Neural cell (in vitro differentiated cells): Measurements from ENCODE around the gene ANXA9. TPM values are rescaled to one million over a fixed set of nuclear protein-coding genes. Genes with fewer than 3 reads are reported as not detected.

Experiments used
- H2AFZ ChIP-seq: fragments of 200-600, 300-800 bp; sonication (generic), shearing (Covaris generic); 2 replicates; pipeline ENCODE4 v1.6.0; 2014; ENCODE audit warnings: low read depth, mild to moderate bottlenecking, antibody characterized with exemption, low read length, moderate library complexity
- H3F3A ChIP-seq: fragments of 200-600 bp; shearing (Covaris generic); 2 replicates; pipeline ENCODE4 v1.6.1; 2016; ENCODE audit warnings: mild to moderate bottlenecking, moderate library complexity, mixed read lengths, antibody characterized with exemption, low read length; ENCODE audit not compliant: insufficient read depth, poor library complexity, severe bottlenecking
- H3K27ac ChIP-seq: fragments of 200-600, 300-800 bp; sonication (generic), shearing (Covaris generic); 2 replicates; pipeline ENCODE4 v1.5.1; 2014; ENCODE audit warnings: mild to moderate bottlenecking, low read length, moderate library complexity
- H3K27me3 ChIP-seq: fragments of 300-800, 200-600 bp; sonication (generic), shearing (Covaris generic); 2 replicates; pipeline ENCODE4 v1.6.0; 2014; ENCODE audit warnings: mild to moderate bottlenecking, low read depth, low read length, moderate library complexity; ENCODE audit not compliant: insufficient read depth
- H3K36me3 ChIP-seq: fragments of 300-800, 200-600 bp; sonication (generic), shearing (Covaris generic); 2 replicates; pipeline ENCODE4 v1.5.1; 2014; ENCODE audit warnings: mild to moderate bottlenecking, antibody characterized with exemption, low read length, moderate library complexity; ENCODE audit not compliant: insufficient read depth
- H3K4me2 ChIP-seq: fragments of 300-800, 200-600 bp; sonication (generic), shearing (Covaris generic); 2 replicates; pipeline ENCODE4 v1.6.0; 2014; ENCODE audit warnings: mild to moderate bottlenecking, low read length
- H3K4me3 ChIP-seq: fragments of 300-800, 200-600 bp; sonication (generic), shearing (Covaris generic); 2 replicates; pipeline ENCODE4 v1.5.1; 2014; ENCODE audit warnings: mild to moderate bottlenecking, low read length, moderate library complexity
- H3K79me2 ChIP-seq: fragments of 200-600 bp; shearing (Covaris generic); replicated peaks from 2 replicates; pipeline ENCODE4 v1.6.0; 2014; ENCODE audit warnings: mild to moderate bottlenecking, low read length, moderate library complexity; ENCODE audit not compliant: insufficient read depth
- H3K9ac ChIP-seq: fragments of 300-800, 200-600 bp; sonication (generic), shearing (Covaris generic); 2 replicates; pipeline ENCODE4 v1.6.1; 2016; ENCODE audit warnings: mild to moderate bottlenecking, low read length, mixed read lengths
- H3K9me2 ChIP-seq: fragments of 200-600 bp; shearing (Covaris generic); 2 replicates; pipeline ENCODE4 v1.6.1; 2016; ENCODE audit warnings: mild to moderate bottlenecking, low read length, mixed read lengths; ENCODE audit not compliant: insufficient read depth
- H3K9me3 ChIP-seq: fragments of 200-600, 300-800 bp; sonication (generic), shearing (Covaris generic); 2 replicates; pipeline ENCODE4 v1.6.1; 2016; ENCODE audit warnings: mild to moderate bottlenecking, mixed run types, low read length, moderate library complexity, mixed read lengths
- H4K20me1 ChIP-seq: fragments of 200-600 bp; shearing (Covaris generic); 2 replicates; pipeline ENCODE4 v1.6.1; 2016; ENCODE audit warnings: mild to moderate bottlenecking, mixed run types; ENCODE audit not compliant: insufficient read depth
- EZH2 ChIP-seq: fragments of 200-600, 300-800 bp; shearing (Covaris generic), sonication (generic); IDR thresholded peaks from 2 replicates; pipeline ENCODE4 v1.6.1; 2014; ENCODE audit warnings: antibody characterized with exemption, low read length, borderline replicate concordance, mild to moderate bottlenecking; ENCODE audit not compliant: insufficient read depth, poor library complexity, severe bottlenecking
- MXI1 ChIP-seq: fragments of 450-650 bp; conservative IDR thresholded peaks from 2 replicates; pipeline ENCODE4 v1.6.1; 2014; ENCODE audit warnings: antibody characterized with exemption, mild to moderate bottlenecking; ENCODE audit not compliant: poor library complexity, severe bottlenecking
- POLR2AphosphoS5 ChIP-seq: IDR thresholded peaks from 2 replicates; pipeline ENCODE4 v1.6.1; 2012
- RAD21 ChIP-seq: fragments of 450-650 bp; conservative IDR thresholded peaks from 2 replicates; pipeline ENCODE4 v1.6.1; 2014; ENCODE audit warnings: antibody characterized with exemption, mild to moderate bottlenecking, moderate library complexity
- TAF1 ChIP-seq: IDR thresholded peaks from 2 replicates; pipeline ENCODE4 v1.6.1; 2012; ENCODE audit warnings: low read depth
- polyA plus RNA-seq: library from polyadenylated mRNA; depleted of rRNA; stranded (reverse); fragments of >200 nt; gene quantifications from 2 replicates; pipeline ENCODE4 v1.2.3, GENCODE V29; 2014
- small RNA-seq, 3 experiments: library from RNA; depleted of rRNA; stranded (forward); fragments of <200 nt; gene quantifications; one replicate each; pipeline ENCODE3, GENCODE V24; 2012
- TF ChIP-seq, protein P1 (sequence below): fragments of 450-650 bp; IDR thresholded peaks from 2 replicates; pipeline ENCODE4 v1.5.1; 2014; ENCODE audit warnings: antibody characterized with exemption, mild to moderate bottlenecking, moderate library complexity; ENCODE audit not compliant: poor library complexity, severe bottlenecking
- TF ChIP-seq, protein P2 (sequence below): IDR thresholded peaks from 2 replicates; pipeline ENCODE4 v1.6.1; 2012; ENCODE audit warnings: borderline replicate concordance

Gene ANXA9
- polyA plus RNA-seq, 1 donor from 2014 or later = not detected

DNA sequence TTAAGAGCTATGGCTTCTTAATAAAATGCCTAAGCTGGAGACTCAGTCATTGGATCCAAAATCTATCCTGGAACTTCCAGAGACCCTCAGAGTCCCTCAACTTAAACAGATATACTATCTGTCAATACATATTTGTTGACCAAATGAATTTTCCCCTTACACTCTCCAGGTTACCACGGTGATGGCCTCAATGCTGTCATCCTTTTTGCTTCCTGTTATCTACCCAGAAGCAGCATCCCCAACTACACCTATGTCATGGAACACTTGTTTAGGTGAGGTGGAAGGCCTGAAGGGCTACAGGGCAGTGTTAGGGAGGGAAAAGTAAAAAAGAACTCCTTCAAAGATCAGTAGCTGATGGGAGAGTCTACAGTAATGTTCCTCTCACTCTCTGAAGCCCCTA, 61.1 kb downstream of the ANXA9 start:
- Histone ChIP-seq H3K9me3 (no peaks in the 10 kb centered on the region), H3K4me3 (no peak overlapping the region), H3F3A (no peaks in the 10 kb centered on the region), H3K9me2 (no peaks in the 10 kb centered on the region), H4K20me1 (no peaks in the 10 kb centered on the region), H3K27me3 (no peaks in the 10 kb centered on the region), H3K4me2 (no peak overlapping the region), H3K9ac (no peak overlapping the region), H3K36me3 (no peaks in the 10 kb centered on the region), H3K27ac (no peak overlapping the region), H3K79me2 (no peaks in the 10 kb centered on the region), H2AFZ (no peak overlapping the region)
- TF ChIP-seq MXI1 (no peak), POLR2AphosphoS5 (no peak), RAD21 (no peak), TAF1 (no peak), EZH2 (no peak)
- TF ChIP-seq, protein P1, sequence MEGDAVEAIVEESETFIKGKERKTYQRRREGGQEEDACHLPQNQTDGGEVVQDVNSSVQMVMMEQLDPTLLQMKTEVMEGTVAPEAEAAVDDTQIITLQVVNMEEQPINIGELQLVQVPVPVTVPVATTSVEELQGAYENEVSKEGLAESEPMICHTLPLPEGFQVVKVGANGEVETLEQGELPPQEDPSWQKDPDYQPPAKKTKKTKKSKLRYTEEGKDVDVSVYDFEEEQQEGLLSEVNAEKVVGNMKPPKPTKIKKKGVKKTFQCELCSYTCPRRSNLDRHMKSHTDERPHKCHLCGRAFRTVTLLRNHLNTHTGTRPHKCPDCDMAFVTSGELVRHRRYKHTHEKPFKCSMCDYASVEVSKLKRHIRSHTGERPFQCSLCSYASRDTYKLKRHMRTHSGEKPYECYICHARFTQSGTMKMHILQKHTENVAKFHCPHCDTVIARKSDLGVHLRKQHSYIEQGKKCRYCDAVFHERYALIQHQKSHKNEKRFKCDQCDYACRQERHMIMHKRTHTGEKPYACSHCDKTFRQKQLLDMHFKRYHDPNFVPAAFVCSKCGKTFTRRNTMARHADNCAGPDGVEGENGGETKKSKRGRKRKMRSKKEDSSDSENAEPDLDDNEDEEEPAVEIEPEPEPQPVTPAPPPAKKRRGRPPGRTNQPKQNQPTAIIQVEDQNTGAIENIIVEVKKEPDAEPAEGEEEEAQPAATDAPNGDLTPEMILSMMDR = no peak
- TF ChIP-seq, protein P2, sequence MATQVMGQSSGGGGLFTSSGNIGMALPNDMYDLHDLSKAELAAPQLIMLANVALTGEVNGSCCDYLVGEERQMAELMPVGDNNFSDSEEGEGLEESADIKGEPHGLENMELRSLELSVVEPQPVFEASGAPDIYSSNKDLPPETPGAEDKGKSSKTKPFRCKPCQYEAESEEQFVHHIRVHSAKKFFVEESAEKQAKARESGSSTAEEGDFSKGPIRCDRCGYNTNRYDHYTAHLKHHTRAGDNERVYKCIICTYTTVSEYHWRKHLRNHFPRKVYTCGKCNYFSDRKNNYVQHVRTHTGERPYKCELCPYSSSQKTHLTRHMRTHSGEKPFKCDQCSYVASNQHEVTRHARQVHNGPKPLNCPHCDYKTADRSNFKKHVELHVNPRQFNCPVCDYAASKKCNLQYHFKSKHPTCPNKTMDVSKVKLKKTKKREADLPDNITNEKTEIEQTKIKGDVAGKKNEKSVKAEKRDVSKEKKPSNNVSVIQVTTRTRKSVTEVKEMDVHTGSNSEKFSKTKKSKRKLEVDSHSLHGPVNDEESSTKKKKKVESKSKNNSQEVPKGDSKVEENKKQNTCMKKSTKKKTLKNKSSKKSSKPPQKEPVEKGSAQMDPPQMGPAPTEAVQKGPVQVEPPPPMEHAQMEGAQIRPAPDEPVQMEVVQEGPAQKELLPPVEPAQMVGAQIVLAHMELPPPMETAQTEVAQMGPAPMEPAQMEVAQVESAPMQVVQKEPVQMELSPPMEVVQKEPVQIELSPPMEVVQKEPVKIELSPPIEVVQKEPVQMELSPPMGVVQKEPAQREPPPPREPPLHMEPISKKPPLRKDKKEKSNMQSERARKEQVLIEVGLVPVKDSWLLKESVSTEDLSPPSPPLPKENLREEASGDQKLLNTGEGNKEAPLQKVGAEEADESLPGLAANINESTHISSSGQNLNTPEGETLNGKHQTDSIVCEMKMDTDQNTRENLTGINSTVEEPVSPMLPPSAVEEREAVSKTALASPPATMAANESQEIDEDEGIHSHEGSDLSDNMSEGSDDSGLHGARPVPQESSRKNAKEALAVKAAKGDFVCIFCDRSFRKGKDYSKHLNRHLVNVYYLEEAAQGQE = no peak

Small RNA genes within 50 kb of the gene (small RNA-seq; reads per million reads assigned to genes)
- 0.03 to 12.2 (median 1.5) reads per million in 3 experiments for gene RNU6-884P

Other genes with a start within 250 kb of the ANXA9 start
- gene CTSS, start 216.5 kb upstream of the ANXA9 start, polyA plus RNA-seq = 0.30 and 3.2 TPM in 2 replicates
- gene CTSK, start 174.0 kb upstream of the ANXA9 start, polyA plus RNA-seq = 8.0 and 9.3 TPM in 2 replicates
- gene ARNT, start 105.7 kb upstream of the ANXA9 start, polyA plus RNA-seq = 17.8 and 17.9 TPM in 2 replicates
- not detected in 2 replicates for gene CTXND2, start 95.2 kb upstream of the ANXA9 start, polyA plus RNA-seq
- 39.1 and 51.1 TPM in 2 replicates for gene SETDB1, start 55.9 kb upstream of the ANXA9 start, polyA plus RNA-seq
- 39.1 and 49.7 TPM in 2 replicates for gene CERS2, start 7.5 kb upstream of the ANXA9 start, polyA plus RNA-seq
- 16.1 and 25.2 TPM in 2 replicates for gene MINDY1, start 24.6 kb downstream of the ANXA9 start, polyA plus RNA-seq
- 25.7 and 32.2 TPM in 2 replicates for gene PRUNE1, start 26.2 kb downstream of the ANXA9 start, polyA plus RNA-seq
- 0.16 and 0.33 TPM in 2 replicates for gene BNIPL, start 54.3 kb downstream of the ANXA9 start, polyA plus RNA-seq
- gene C1orf56, start 65.5 kb downstream of the ANXA9 start, polyA plus RNA-seq = 0.87 and 1.2 TPM in 2 replicates
- 102 and 107 TPM in 2 replicates for gene CDC42SE1, start 77.3 kb downstream of the ANXA9 start, polyA plus RNA-seq
- gene MLLT11, start 78.1 kb downstream of the ANXA9 start, polyA plus RNA-seq = 131 and 142 TPM in 2 replicates
- gene GABPB2, start 88.5 kb downstream of the ANXA9 start, polyA plus RNA-seq = 3.0 and 4.1 TPM in 2 replicates
- 32.5 and 39.3 TPM in 2 replicates for gene SEMA6C, start 164.3 kb downstream of the ANXA9 start, polyA plus RNA-seq
- gene TNFAIP8L2, start 174.4 kb downstream of the ANXA9 start, polyA plus RNA-seq = not detected in 2 replicates
- 13.3 and 16.0 TPM in 2 replicates for gene LYSMD1, start 183.6 kb downstream of the ANXA9 start, polyA plus RNA-seq
- gene SCNM1, start 183.9 kb downstream of the ANXA9 start, polyA plus RNA-seq = 91.1 and 106 TPM in 2 replicates
- gene TMOD4, start 193.7 kb downstream of the ANXA9 start, polyA plus RNA-seq = not detected in 2 replicates
- 232 and 275 TPM in 2 replicates for gene VPS72, start 207.9 kb downstream of the ANXA9 start, polyA plus RNA-seq
- 66.0 and 66.4 TPM in 2 replicates for gene PIP5K1A, start 216.3 kb downstream of the ANXA9 start, polyA plus RNA-seq